Esophagus squamous epithelium (tissue), 5 donors: ENCODE measurements around the gene THOC6. TPM values are rescaled to one million over a fixed set of nuclear protein-coding genes. Genes with fewer than 3 reads are reported as not detected.
"Not testable (repeated sequence)": the region's sequence is repeated elsewhere in the genome, so short reads cannot be mapped to it uniquely, and the experiment has no call there.

Source experiments
- DNase-seq: peaks from one replicate; lab custom pipeline; 2025; lab: John Stamatoyannopoulos, UW
- H3K27ac ChIP-seq, 4 donors: fragments of 200-600 bp; sonication (generic); one replicate each; pipeline ENCODE4 v1.5.1; 2016 to 2019; ENCODE audit warnings: mild to moderate bottlenecking in 1 of 4
- H3K27me3 ChIP-seq, 4 donors: fragments of 200-600 bp; sonication (generic); 1 replicate in 3 of 4; 2 replicates in 1 of 4; pipeline versions ENCODE4 v1.5.1 to v1.6.0; 2017 to 2021; ENCODE audit warnings: antibody characterized with exemption in 1 of 4
- H3K36me3 ChIP-seq, 3 donors: fragments of 200-600 bp; sonication (generic); one replicate each; pipeline ENCODE4 v1.5.1; 2016 to 2019
- H3K4me1 ChIP-seq, 3 donors: fragments of 200-600 bp; sonication (generic); one replicate each; pipeline ENCODE4 v1.5.1; 2017 to 2019
- H3K4me3 ChIP-seq, 4 donors: fragments of 200-600 bp; sonication (generic); 1 replicate in 3 of 4; 2 replicates in 1 of 4; pipeline ENCODE4 v1.5.1; 2016 to 2019; ENCODE audit warnings: mild to moderate bottlenecking in 2 of 4, moderate library complexity in 1 of 4
- H3K9me3 ChIP-seq, 3 donors: fragments of 200-600 bp; sonication (generic); one replicate each; pipeline ENCODE4 v1.5.1; 2016 to 2019
- POLR2A ChIP-seq, 4 donors: fragments of 450-650 bp; IDR thresholded peaks; one replicate each; pipeline ENCODE4 v1.6.1; 2017; ENCODE audit warnings: antibody characterized with exemption in 4 of 4, mild to moderate bottlenecking in 4 of 4, moderate library complexity in 3 of 4
- WGBS, 2 donors: methylation state at CpG; one replicate each; pipeline ENCODE4 v1.1.5; 2018; 5-methylcytosine and 5-hydroxymethylcytosine counted together
- intact Hi-C: fragments of 100-400 bp; cut with DNase I; formaldehyde crosslinking; loops from one replicate; pipeline ENCODE4 v1.15.0; 2022
- total RNA-seq, 4 donors: library from RNA; depleted of rRNA; stranded (reverse); fragments of >200 nt; gene quantifications; one replicate each; pipeline ENCODE4 v1.1.0, GENCODE V29; 2016
- TF ChIP-seq, protein P1 (sequence below), 6 experiments: fragments of 450-650 bp in 4 of 6; fragments of 200-600 bp in 2 of 6; sonication (generic) in 2 of 6; IDR thresholded peaks; one replicate each; pipeline ENCODE4 v1.5.1; 2016 to 2019; ENCODE audit warnings: antibody characterized with exemption in 6 of 6, mild to moderate bottlenecking in 4 of 6, moderate library complexity in 4 of 6
- donor health status: DM: yes; HTN: yes; CAD: no.

The THOC6 gene
- total RNA-seq, 4 donors from 2014 or later, result 17.4 to 27.9 (median 25.8) TPM

DNA sequence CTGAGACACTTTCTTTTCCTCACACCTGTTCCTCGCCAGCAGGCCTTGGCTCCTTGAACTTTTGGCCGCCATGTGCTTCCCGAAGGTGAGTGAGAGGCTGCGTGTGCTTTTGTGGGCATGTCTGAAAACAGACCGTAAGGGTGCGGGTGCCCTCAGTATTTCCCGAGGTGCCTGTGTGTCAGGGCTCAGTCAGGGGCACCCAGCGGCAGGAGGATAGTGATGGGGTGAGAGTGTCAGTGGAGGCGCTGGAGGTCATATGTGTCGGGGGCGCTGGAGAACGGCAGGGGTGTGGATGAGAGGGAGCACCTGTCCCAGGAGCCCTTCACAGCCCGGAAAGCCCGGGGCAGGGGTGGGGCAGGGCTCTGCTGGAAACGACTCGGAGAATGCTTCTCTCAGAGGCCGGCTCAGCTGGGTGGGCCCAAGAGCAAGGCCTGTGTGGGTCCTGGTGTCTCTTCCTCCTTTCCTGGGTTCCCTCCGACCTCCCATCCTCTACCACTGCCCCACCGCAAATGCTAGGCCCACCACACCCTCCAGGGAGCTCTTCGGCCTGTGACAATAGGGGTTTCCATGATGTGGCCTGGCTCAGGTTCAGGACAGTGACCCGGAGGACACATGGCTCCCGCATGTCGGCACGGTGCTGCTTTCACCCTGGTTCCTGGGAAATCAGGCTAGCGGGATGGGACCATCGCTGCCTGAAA is 42.1 kb downstream of the THOC6 start:
- peak overlapping the region; percentile 43 to 75 (median 49) for H3K27ac ChIP-seq
- H3K9me3 ChIP-seq, result no peaks in the 10 kb centered on the region
- WGBS, 2 donors, result 70 to 77% methylated on average over 11 to 16 of the region's 26 CpGs
- DNase-seq, result no peak
- H3K4me3 ChIP-seq, result peak overlapping the region; percentile 7 to 58 (median 36)
- intact Hi-C loops, result no loop called here
- no peaks in the 10 kb centered on the region for H3K36me3 ChIP-seq
- H3K4me1 ChIP-seq, result peaks cover 10 to 30% (median 24%) of the 10 kb centered on the region in 3 donors
- no peak for TF ChIP-seq POLR2A (IDR thresholded peaks at IDR 0.05)
- TF ChIP-seq, protein P1, sequence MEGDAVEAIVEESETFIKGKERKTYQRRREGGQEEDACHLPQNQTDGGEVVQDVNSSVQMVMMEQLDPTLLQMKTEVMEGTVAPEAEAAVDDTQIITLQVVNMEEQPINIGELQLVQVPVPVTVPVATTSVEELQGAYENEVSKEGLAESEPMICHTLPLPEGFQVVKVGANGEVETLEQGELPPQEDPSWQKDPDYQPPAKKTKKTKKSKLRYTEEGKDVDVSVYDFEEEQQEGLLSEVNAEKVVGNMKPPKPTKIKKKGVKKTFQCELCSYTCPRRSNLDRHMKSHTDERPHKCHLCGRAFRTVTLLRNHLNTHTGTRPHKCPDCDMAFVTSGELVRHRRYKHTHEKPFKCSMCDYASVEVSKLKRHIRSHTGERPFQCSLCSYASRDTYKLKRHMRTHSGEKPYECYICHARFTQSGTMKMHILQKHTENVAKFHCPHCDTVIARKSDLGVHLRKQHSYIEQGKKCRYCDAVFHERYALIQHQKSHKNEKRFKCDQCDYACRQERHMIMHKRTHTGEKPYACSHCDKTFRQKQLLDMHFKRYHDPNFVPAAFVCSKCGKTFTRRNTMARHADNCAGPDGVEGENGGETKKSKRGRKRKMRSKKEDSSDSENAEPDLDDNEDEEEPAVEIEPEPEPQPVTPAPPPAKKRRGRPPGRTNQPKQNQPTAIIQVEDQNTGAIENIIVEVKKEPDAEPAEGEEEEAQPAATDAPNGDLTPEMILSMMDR (IDR thresholded peaks at IDR 0.05), result no peak
- no peaks in the 10 kb centered on the region for H3K27me3 ChIP-seq

DNA sequence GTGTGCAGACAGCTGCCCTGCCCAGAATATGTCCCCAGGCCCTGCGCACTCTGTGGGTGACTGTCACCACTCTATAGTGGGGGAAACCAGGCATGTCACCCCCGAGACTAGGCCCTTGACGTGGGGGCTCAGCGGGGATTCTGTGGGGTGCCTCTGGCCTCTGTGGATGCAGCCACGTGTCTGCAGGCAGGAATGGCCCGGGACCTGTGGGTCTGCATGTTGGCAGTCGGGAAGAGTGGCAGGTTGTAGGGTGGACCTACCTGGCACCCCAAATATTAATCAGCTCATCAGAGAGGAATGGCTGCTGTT is 42.6 kb downstream of the THOC6 start:
- Histone ChIP-seq H3K36me3 (no peaks in the 10 kb centered on the region), H3K9me3 (no peaks in the 10 kb centered on the region), H3K27me3 (no peaks in the 10 kb centered on the region), H3K4me3 (peak overlapping the region; percentile 7 to 58 (median 36)), H3K27ac (peak overlapping the region in 3 of 4 donors; percentile 43 to 75 (median 47)), H3K4me1 (peaks cover 10 to 31% (median 24%) of the 10 kb centered on the region in 3 donors)
- TF ChIP-seq, protein P1 (IDR thresholded peaks at IDR 0.05), result no peak
- no peak for TF ChIP-seq POLR2A (IDR thresholded peaks at IDR 0.05)
- DNase-seq, result no peak
- WGBS, 2 donors, result 79 to 82% methylated on average over 6 of the region's 7 CpGs
- intact Hi-C loops, result no loop called here

DNA sequence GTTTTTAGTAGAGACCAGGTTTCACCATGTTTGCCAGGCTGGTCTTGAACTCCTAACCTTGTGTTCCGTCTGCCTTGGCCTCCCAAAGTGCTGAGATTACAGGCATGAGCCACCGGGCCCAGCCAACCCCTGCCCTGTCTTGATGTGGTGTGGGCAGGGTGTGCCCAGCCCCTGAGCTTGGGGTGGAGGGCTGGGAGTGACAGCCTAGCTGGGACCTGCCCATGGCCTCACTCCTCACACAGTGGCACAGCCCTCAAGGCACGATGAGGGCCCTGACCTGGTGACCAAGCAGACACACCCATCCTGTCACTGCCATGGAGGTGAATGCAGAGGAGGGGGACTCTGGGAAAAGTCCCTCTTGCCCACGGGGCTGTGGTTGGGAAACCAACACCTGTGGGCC is 44.7 kb downstream of the THOC6 start:
- Histone ChIP-seq H3K4me3 (peak overlapping the region in 1 of 4 donors; percentile 38), H3K4me1 (peaks cover 10 to 36% (median 24%) of the 10 kb centered on the region in 3 donors), H3K36me3 (no peaks in the 10 kb centered on the region), H3K27me3 (no peaks in the 10 kb centered on the region), H3K9me3 (no peaks in the 10 kb centered on the region), H3K27ac (no peak overlapping the region)
- no peak for DNase-seq
- intact Hi-C loops, result no loop called here
- TF ChIP-seq, protein P1 (IDR thresholded peaks at IDR 0.05), result no peak
- no peak for TF ChIP-seq POLR2A (IDR thresholded peaks at IDR 0.05)
- WGBS, 2 donors, result 35% methylated on average over 2 of the region's 4 CpGs; no CpG with 5 or more reads in 1 of the 2 donors

DNA sequence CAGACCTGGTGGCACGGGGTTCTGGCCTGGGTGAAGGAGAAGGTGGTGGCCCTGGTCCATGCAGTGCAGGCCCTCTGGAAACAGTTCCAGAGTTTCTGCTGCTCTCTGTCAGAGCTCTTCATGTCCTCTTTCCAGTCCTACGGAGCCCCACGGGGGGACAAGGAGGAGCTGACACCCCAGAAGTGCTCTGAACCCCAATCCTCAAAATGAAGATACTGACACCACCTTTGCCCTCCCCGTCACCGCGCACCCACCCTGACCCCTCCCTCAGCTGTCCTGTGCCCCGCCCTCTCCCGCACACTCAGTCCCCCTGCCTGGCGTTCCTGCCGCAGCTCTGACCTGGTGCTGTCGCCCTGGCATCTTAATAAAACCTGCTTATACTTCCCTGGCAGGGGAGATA is 45.3 kb downstream of the THOC6 start:
- DNase-seq, H3K36me3 ChIP-seq, H3K9me3 ChIP-seq, intact Hi-C loops, H3K4me3 ChIP-seq, H3K27ac ChIP-seq, H3K27me3 ChIP-seq: not testable (repeated sequence)
- peaks cover 10 to 39% (median 24%) of the 10 kb centered on the region in 3 donors for H3K4me1 ChIP-seq
- WGBS, 2 donors, result 89 to 100% methylated on average over 1 to 7 of the region's 11 CpGs

DNA sequence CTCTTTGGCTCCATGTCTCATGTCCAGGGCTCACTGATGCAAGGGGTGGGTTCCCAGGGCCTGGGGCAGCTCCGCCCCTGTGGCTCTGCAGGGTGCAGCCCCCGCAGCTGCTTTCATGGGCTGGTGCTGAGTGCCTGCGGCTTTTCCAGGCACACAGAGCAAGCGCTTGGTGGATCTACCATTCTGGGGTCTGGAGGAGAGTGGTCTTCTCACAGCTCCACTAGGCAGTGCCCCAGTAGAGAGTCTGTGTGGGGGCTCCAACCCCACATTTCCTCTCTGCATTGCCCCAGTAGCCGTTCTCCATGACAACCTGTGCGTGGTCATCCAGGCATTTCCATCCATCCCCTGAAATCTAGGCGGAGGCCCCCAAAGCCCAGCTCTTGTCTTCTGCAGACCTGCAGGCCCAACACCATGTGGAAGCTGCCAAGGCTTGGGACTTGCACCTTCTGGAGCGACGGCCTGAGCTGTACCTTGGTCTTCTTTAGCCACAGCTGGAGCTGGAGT is 46.8 kb downstream of the THOC6 start:
- Histone ChIP-seq H3K9me3 (no peaks in the 10 kb centered on the region), H3K4me1 (peaks cover 0 to 36% (median 12%) of the 10 kb centered on the region in 3 donors), H3K27ac (no peak overlapping the region), H3K4me3 (no peak overlapping the region), H3K36me3 (no peaks in the 10 kb centered on the region), H3K27me3 (peaks cover 0 to 5% (median 0%) of the 10 kb centered on the region in 4 donors)
- no peak for DNase-seq
- 100% methylated on average over 3 of the region's 9 CpGs; no CpG with 5 or more reads in 1 of the 2 donors for WGBS, 2 donors
- intact Hi-C loops, result no loop called here
- no peak for TF ChIP-seq POLR2A (IDR thresholded peaks at IDR 0.05)
- TF ChIP-seq, protein P1 (IDR thresholded peaks at IDR 0.05), result no peak
